Measurements from ENCODE around the gene MEF2B. TPM values are rescaled to one million over a fixed set of nuclear protein-coding genes. Genes with fewer than 3 reads are reported as not detected.

MEF2B gene
- total and polyA plus RNA-seq, 8 donors: 0.93 to 7.2 (median 2.9) TPM; not detected in 5

- DNase-seq: no peak
- TF ChIP-seq CTCF (IDR thresholded peaks at IDR 0.05) (no peak), POLR2A (IDR thresholded peaks at IDR 0.05) (no peak), EP300 (IDR thresholded peaks at IDR 0.05) (no peak), POLR2AphosphoS5 (IDR thresholded peaks at IDR 0.05) (no peak)
- Histone ChIP-seq H3K27ac (no peak overlapping the region), H3K27me3 (no peaks in the 10 kb centered on the region), H3K4me1 (no peaks in the 10 kb centered on the region), H3K4me3 (no peak overlapping the region), H3K36me3 (peaks cover 6 to 69% (median 45%) of the 10 kb centered on the region in 4 donors), H3K9me3 (no peaks in the 10 kb centered on the region)
- intact Hi-C loops (cut with DNase I; ENCODE audit: low total_unique reads): no loop called here
- 77 to 78% (median 78%) methylated on average over 15 to 18 of the region's 18 CpGs for WGBS, 5 donors
These were observed 71.1 kb downstream of the MEF2B start for GRCh38 chr19:19098703-19099632.

GRCh38 chr19:19098084-19098702, 71.9 kb downstream of the MEF2B start:
- TF ChIP-seq POLR2A (IDR thresholded peaks at IDR 0.05): no peak
- no peak for TF ChIP-seq POLR2AphosphoS5 (IDR thresholded peaks at IDR 0.05)
- H3K4me1 ChIP-seq: no peaks in the 10 kb centered on the region
- H3K27ac ChIP-seq: no peak overlapping the region
- intact Hi-C loops (cut with DNase I; ENCODE audit: low total_unique reads): no loop called here
- H3K27me3 ChIP-seq: no peaks in the 10 kb centered on the region
- DNase-seq: no peak
- no peak overlapping the region for H3K4me3 ChIP-seq
- peaks cover 6 to 69% (median 45%) of the 10 kb centered on the region in 4 donors for H3K36me3 ChIP-seq
- 79 to 87% (median 83%) methylated on average over 9 of the region's 9 CpGs for WGBS, 5 donors
- no peaks in the 10 kb centered on the region for H3K9me3 ChIP-seq

GRCh38 chr19:19096641-19097627, 73.1 kb downstream of the MEF2B start:
- intact Hi-C loops (cut with DNase I; ENCODE audit: low total_unique reads): no loop called here

GRCh38 chr19:19095691-19096090, 74.4 kb downstream of the MEF2B start:
- WGBS, 5 donors: 73 to 81% (median 76%) methylated on average over 11 of the region's 11 CpGs
- H3K27ac ChIP-seq: no peak overlapping the region
- H3K4me1 ChIP-seq: no peaks in the 10 kb centered on the region
- peaks cover 6 to 55% (median 32%) of the 10 kb centered on the region in 4 donors for H3K36me3 ChIP-seq
- intact Hi-C loops (cut with DNase I; ENCODE audit: low total_unique reads): no loop called here
- TF ChIP-seq EP300 (IDR thresholded peaks at IDR 0.05) (no peak), POLR2A (IDR thresholded peaks at IDR 0.05) (no peak), POLR2AphosphoS5 (IDR thresholded peaks at IDR 0.05) (no peak), CTCF (IDR thresholded peaks at IDR 0.05) (no peak)
- no peaks in the 10 kb centered on the region for H3K27me3 ChIP-seq
- no peak for DNase-seq
- no peak overlapping the region for H3K4me3 ChIP-seq
- no peaks in the 10 kb centered on the region for H3K9me3 ChIP-seq

More at GRCh38 chr19:19096641-19097627, 73.1 kb downstream of the MEF2B start:
- WGBS, 5 donors: 84 to 95% (median 87%) methylated on average over 19 to 24 of the region's 24 CpGs
- Histone ChIP-seq H3K4me1 (no peaks in the 10 kb centered on the region), H3K27ac (no peak overlapping the region), H3K9me3 (no peaks in the 10 kb centered on the region), H3K27me3 (no peaks in the 10 kb centered on the region), H3K4me3 (no peak overlapping the region), H3K36me3 (peaks cover 6 to 61% (median 43%) of the 10 kb centered on the region in 4 donors)
- DNase-seq: peak in 1 of 2 donors; percentile 83
- no peak for TF ChIP-seq POLR2AphosphoS5 (IDR thresholded peaks at IDR 0.05)
- no peak for TF ChIP-seq CTCF (IDR thresholded peaks at IDR 0.05)
- TF ChIP-seq POLR2A (IDR thresholded peaks at IDR 0.05): no peak

Other genes starting within 250 kb of the MEF2B start
- 10 to 100 TPM in 3 of 5 donors, 1 to 10 TPM in 2; 5.1 to 74.7 (median 12.9) TPM for gene HOMER3, start 229.0 kb downstream of the MEF2B start, total RNA-seq
- gene HOMER3, start 229.0 kb downstream of the MEF2B start, polyA plus RNA-seq: 10 to 100 TPM; 15.0 to 31.9 (median 18.7) TPM
- 100 to 1,000 TPM in 1 of 5 donors, 10 to 100 TPM in 4; 51.7 to 104 (median 62.4) TPM for gene SUGP2, start 136.7 kb downstream of the MEF2B start, total RNA-seq
- gene SUGP2, start 136.7 kb downstream of the MEF2B start, polyA plus RNA-seq: 10 to 100 TPM; 21.5 to 40.0 (median 28.1) TPM
- 10 to 100 TPM in 4 of 5 donors, 1 to 10 TPM in 1; 7.0 to 63.8 (median 32.2) TPM for gene ARMC6, start 136.7 kb downstream of the MEF2B start, total RNA-seq
- 10 to 100 TPM; 17.4 to 22.8 (median 19.4) TPM for gene ARMC6, start 136.7 kb downstream of the MEF2B start, polyA plus RNA-seq
- 10 to 100 TPM in 1 of 5 donors, 1 to 10 TPM in 4; 5.1 to 54.8 (median 6.7) TPM for gene SLC25A42, start 106.3 kb downstream of the MEF2B start, total RNA-seq
- gene SLC25A42, start 106.3 kb downstream of the MEF2B start, polyA plus RNA-seq: 1 to 10 TPM; 3.7 to 7.3 (median 6.7) TPM
- gene TMEM161A, start 31.8 kb downstream of the MEF2B start, total RNA-seq: 10 to 100 TPM in 4 of 5 donors, 1 to 10 TPM in 1; 6.4 to 59.5 (median 15.9) TPM
- gene TMEM161A, start 31.8 kb downstream of the MEF2B start, polyA plus RNA-seq: 10 to 100 TPM; 11.2 to 30.0 (median 11.8) TPM
- 10 to 100 TPM in 4 of 5 donors, 1 to 10 TPM in 1; 8.3 to 96.9 (median 27.8) TPM for gene BORCS8, start 21.9 kb upstream of the MEF2B start, total RNA-seq
- gene BORCS8, start 21.9 kb upstream of the MEF2B start, polyA plus RNA-seq: 10 to 100 TPM; 21.0 to 31.1 (median 28.4) TPM
- 100 to 1,000 TPM in 2 of 5 donors, 10 to 100 TPM in 3; 17.4 to 112 (median 61.4) TPM for gene RFXANK, start 22.0 kb upstream of the MEF2B start, total RNA-seq
- 100 to 1,000 TPM; 121 to 145 (median 136) TPM for gene RFXANK, start 22.0 kb upstream of the MEF2B start, polyA plus RNA-seq
- 10 to 100 TPM in 1 of 5 donors, 1 to 10 TPM in 1, under 1 TPM in 1, not detected in 2; 0.45 to 14.8 (median 7.7) TPM for gene NR2C2AP, start 33.2 kb upstream of the MEF2B start, total RNA-seq
- gene NR2C2AP, start 33.2 kb upstream of the MEF2B start, polyA plus RNA-seq: 10 to 100 TPM; 18.2 to 28.9 (median 18.8) TPM
- 1 to 10 TPM in 1 of 5 donors, not detected in 4; 1.7 TPM for gene NCAN, start 41.7 kb upstream of the MEF2B start, total RNA-seq
- under 1 TPM in 2 of 3 donors, not detected in 1; 0.05 to 0.06 TPM for gene NCAN, start 41.7 kb upstream of the MEF2B start, polyA plus RNA-seq
- gene TM6SF2, start 103.0 kb upstream of the MEF2B start, total RNA-seq: 1 to 10 TPM in 1 of 5 donors, not detected in 4; 1.3 TPM
- gene TM6SF2, start 103.0 kb upstream of the MEF2B start, polyA plus RNA-seq: under 1 TPM in 2 of 3 donors, not detected in 1; 0.23 to 0.44 TPM
- gene SUGP1, start 150.2 kb upstream of the MEF2B start, total RNA-seq: 100 to 1,000 TPM in 1 of 5 donors, 10 to 100 TPM in 4; 13.0 to 129 (median 36.2) TPM
- gene SUGP1, start 150.2 kb upstream of the MEF2B start, polyA plus RNA-seq: 10 to 100 TPM; 35.8 to 43.2 (median 37.1) TPM
- 100 to 1,000 TPM in 1 of 5 donors, 10 to 100 TPM in 4; 27.2 to 116 (median 49.2) TPM for gene MAU2, start 150.6 kb upstream of the MEF2B start, total RNA-seq
- gene MAU2, start 150.6 kb upstream of the MEF2B start, polyA plus RNA-seq: 10 to 100 TPM; 10.6 to 16.1 (median 11.3) TPM
- 100 to 1,000 TPM in 1 of 5 donors, 10 to 100 TPM in 3, 1 to 10 TPM in 1; 9.3 to 119 (median 27.2) TPM for gene GATAD2A, start 235.4 kb upstream of the MEF2B start, total RNA-seq
- 10 to 100 TPM; 10.1 to 21.4 (median 17.9) TPM for gene GATAD2A, start 235.4 kb upstream of the MEF2B start, polyA plus RNA-seq